Left ventricle myocardium inferior (tissue), 1 donor: ENCODE data around the gene CPSF4. TPM values are rescaled to one million over a fixed set of nuclear protein-coding genes. Genes with fewer than 3 reads are reported as not detected.

Experiments used
- DNase-seq: peaks from one replicate; pipeline ENCODE4 v3.0.0-alpha.2; 2020
- H3K27ac ChIP-seq: fragments of 200-600 bp; replicated peaks from 2 replicates; pipeline ENCODE4 v1.8.0; 2021
- H3K27me3 ChIP-seq: fragments of 200-600 bp; 2 replicates; pipeline ENCODE4 v1.8.0; 2021; ENCODE audit warnings: low read depth
- H3K36me3 ChIP-seq: fragments of 200-600 bp; 2 replicates; pipeline ENCODE4 v1.8.0; 2021
- H3K4me1 ChIP-seq: fragments of 200-600 bp; 2 replicates; pipeline ENCODE4 v1.8.0; 2021
- H3K4me3 ChIP-seq: fragments of 200-600 bp; 2 replicates; pipeline ENCODE4 v1.8.0; 2021; ENCODE audit warnings: mild to moderate bottlenecking, moderate library complexity
- H3K9me3 ChIP-seq: fragments of 200-600 bp; replicated peaks from 2 replicates; pipeline ENCODE4 v1.8.0; 2021
- CTCF ChIP-seq: fragments of 200-600 bp; IDR thresholded peaks from 2 replicates; pipeline ENCODE4 v1.8.0; 2021; ENCODE audit warnings: antibody characterized with exemption, mild to moderate bottlenecking, borderline replicate concordance
- intact Hi-C: fragments of 100-400 bp; cut with micrococcal nuclease; formaldehyde crosslinking; loops from one replicate; pipeline ENCODE4 v1.11.0; 2022
- long read RNA-seq: library from polyadenylated mRNA; unstranded; transcript quantifications from one replicate; pipeline ENCODE4 v2.0.0, GENCODE V29; 2021
- total RNA-seq: library from RNA; stranded (reverse); fragmentation: NEBNext Ultra II Directional; extraction: Animal tissue kit (Norgen Biotek cat#: 25700); gene quantifications from one replicate; pipeline ENCODE4 v1.2.1, GENCODE V29; 2021
- donor health status: DM: no; HTN: yes; CAD: no; lungs with severe emphysema.

Gene CPSF4
- 17.9 TPM for total RNA-seq
- long read RNA-seq, transcript CPSF4-201 (8 exons, 1,691 nt), result minor isoform, 9 of 43 reads
- long read RNA-seq, transcript CPSF4-204 (8 exons, 1,738 nt), result major isoform, 17 of 43 reads
- long read RNA-seq, partial matches to known transcripts, result 2 of 43 reads
- long read RNA-seq, other reads (novel, unspliced or antisense), result 14 of 43 reads

- Histone ChIP-seq H3K4me1 (peaks cover 39% of the 10 kb centered on the region), H3K36me3 (peaks cover 30% of the 10 kb centered on the region), H3K9me3 (no peaks in the 10 kb centered on the region), H3K27me3 (no peaks in the 10 kb centered on the region), H3K27ac (peak within 1 kb of the TSS; percentile 85), H3K4me3 (peak within 1 kb of the TSS; percentile 93)
- no peak for TF ChIP-seq CTCF
- peak; percentile 95 for DNase-seq
- intact Hi-C loops, result no loop called here
Measured at GRCh38 chr7:99438573-99439480, at the start of gene CPSF4, which contains the start of gene PTCD1. TSS of gene CPSF4 (plus strand) at chr7:99438943. CDS start at chr7:99439083, 140 bp downstream. TSS of gene PTCD1 (minus strand) at chr7:99438798. CDS start at chr7:99435242, 3,556 bp downstream.

- Histone ChIP-seq H3K27me3 (no peaks in the 10 kb centered on the region), H3K9me3 (no peaks in the 10 kb centered on the region), H3K4me1 (peaks cover 24% of the 10 kb centered on the region), H3K27ac (no peak overlapping the region), H3K4me3 (no peak overlapping the region), H3K36me3 (peaks cover 75% of the 10 kb centered on the region)
- no peak for TF ChIP-seq CTCF
- intact Hi-C loops, result no loop called here
- DNase-seq, result no peak
Measured at GRCh38 chr7:99389772-99390171, 49.0 kb upstream of the CPSF4 start.

GRCh38 chr7:99390941-99391602, 47.7 kb upstream of the CPSF4 start:
- intact Hi-C loops, result no loop called here
- Histone ChIP-seq H3K9me3 (no peaks in the 10 kb centered on the region), H3K27ac (no peak overlapping the region), H3K4me1 (peaks cover 32% of the 10 kb centered on the region), H3K36me3 (peaks cover 79% of the 10 kb centered on the region), H3K4me3 (no peak overlapping the region), H3K27me3 (no peaks in the 10 kb centered on the region)
- no peak for TF ChIP-seq CTCF
- no peak for DNase-seq

- no peaks in the 10 kb centered on the region for H3K27me3 ChIP-seq
- TF ChIP-seq CTCF, result no peak
- H3K4me3 ChIP-seq, result peak overlapping the region; percentile 75
- peaks cover 32% of the 10 kb centered on the region for H3K4me1 ChIP-seq
- intact Hi-C loops, result no loop called here
- H3K9me3 ChIP-seq, result no peaks in the 10 kb centered on the region
- H3K27ac ChIP-seq, result peak overlapping the region; percentile 72
- no peak for DNase-seq
- peaks cover 71% of the 10 kb centered on the region for H3K36me3 ChIP-seq
Measured at GRCh38 chr7:99392046-99392445, 46.7 kb upstream of the CPSF4 start.

- peaks cover 71% of the 10 kb centered on the region for H3K36me3 ChIP-seq
- H3K27me3 ChIP-seq, result no peaks in the 10 kb centered on the region
- peak; percentile 82 for DNase-seq
- peak overlapping the region; percentile 72 for H3K27ac ChIP-seq
- H3K4me1 ChIP-seq, result peaks cover 32% of the 10 kb centered on the region
- intact Hi-C loops, result no loop called here
- H3K9me3 ChIP-seq, result no peaks in the 10 kb centered on the region
- peak; percentile 16 for TF ChIP-seq CTCF
- H3K4me3 ChIP-seq, result peak overlapping the region; percentile 75
Measured at GRCh38 chr7:99392659-99393354, 45.9 kb upstream of the CPSF4 start.
